WTC11 (cell line): ENCODE data around the gene PINK1.

Experiments used
- ESRRA ChIP-seq: sonication (generic); formaldehyde crosslinking; IDR thresholded peaks from 2 replicates; pipeline ENCODE4 v1.8.1; 2022; ENCODE audit warnings: mild to moderate bottlenecking, missing genetic modification reagents, borderline replicate concordance
- RELA ChIP-seq: sonication (generic); formaldehyde crosslinking; IDR thresholded peaks from 2 replicates; pipeline ENCODE4 v1.8.1; 2022; ENCODE audit warnings: missing genetic modification reagents, mild to moderate bottlenecking, borderline replicate concordance
- RORB ChIP-seq: fragments of 250-450 bp; sonication (Bioruptor Pico); IDR thresholded peaks from 2 replicates; pipeline ENCODE4 v1.9.0; 2021; ENCODE audit warnings: mild to moderate bottlenecking
- SP1 ChIP-seq: sonication (generic); formaldehyde crosslinking; conservative IDR thresholded peaks from 2 replicates; pipeline ENCODE4 v1.8.1; 2022; ENCODE audit warnings: missing genetic modification reagents
- ZNF232 ChIP-seq: sonication (generic); formaldehyde crosslinking; IDR thresholded peaks from 2 replicates; pipeline ENCODE4 v1.8.0; 2022; ENCODE audit warnings: mild to moderate bottlenecking, missing genetic modification reagents
- TF ChIP-seq, protein P1 (sequence below): fragments of 200-600 bp; IDR thresholded peaks from 2 replicates; pipeline ENCODE4 v1.8.0; 2022; ENCODE audit warnings: antibody characterized with exemption
- TF ChIP-seq, protein P2 (sequence below): sonication (generic); formaldehyde crosslinking; IDR thresholded peaks from 2 replicates; pipeline ENCODE4 v1.8.0; 2022; ENCODE audit warnings: mild to moderate bottlenecking, missing genetic modification reagents
- TF ChIP-seq, protein P3 (sequence below): sonication (generic); formaldehyde crosslinking; IDR thresholded peaks from 2 replicates; pipeline ENCODE4 v1.8.0; 2022; ENCODE audit warnings: mild to moderate bottlenecking, missing genetic modification reagents
- TF ChIP-seq, protein P4 (sequence below): sonication (generic); formaldehyde crosslinking; IDR thresholded peaks from 2 replicates; pipeline ENCODE4 v1.8.1; 2022; ENCODE audit warnings: mild to moderate bottlenecking, missing genetic modification reagents, moderate library complexity, borderline replicate concordance
- TF ChIP-seq, protein P5 (sequence below): sonication (generic); formaldehyde crosslinking; IDR thresholded peaks from 2 replicates; pipeline ENCODE4 v1.8.1; 2022; ENCODE audit warnings: mild to moderate bottlenecking, moderate library complexity, missing genetic modification reagents
- TF ChIP-seq, protein P6 (sequence below): sonication (generic); formaldehyde crosslinking; IDR thresholded peaks from 2 replicates; pipeline ENCODE4 v1.8.1; 2022; ENCODE audit warnings: low read depth, missing genetic modification reagents, borderline replicate concordance
- TF ChIP-seq, protein P7 (sequence below): sonication (generic); formaldehyde crosslinking; IDR thresholded peaks from 2 replicates; pipeline ENCODE4 v1.8.1; 2023; ENCODE audit warnings: mild to moderate bottlenecking, missing genetic modification reagents, moderate library complexity
- TF ChIP-seq, protein P8 (sequence below): sonication (generic); formaldehyde crosslinking; IDR thresholded peaks from 2 replicates; pipeline ENCODE4 v1.8.1; 2023; ENCODE audit warnings: mild to moderate bottlenecking, missing genetic modification reagents

DNA sequence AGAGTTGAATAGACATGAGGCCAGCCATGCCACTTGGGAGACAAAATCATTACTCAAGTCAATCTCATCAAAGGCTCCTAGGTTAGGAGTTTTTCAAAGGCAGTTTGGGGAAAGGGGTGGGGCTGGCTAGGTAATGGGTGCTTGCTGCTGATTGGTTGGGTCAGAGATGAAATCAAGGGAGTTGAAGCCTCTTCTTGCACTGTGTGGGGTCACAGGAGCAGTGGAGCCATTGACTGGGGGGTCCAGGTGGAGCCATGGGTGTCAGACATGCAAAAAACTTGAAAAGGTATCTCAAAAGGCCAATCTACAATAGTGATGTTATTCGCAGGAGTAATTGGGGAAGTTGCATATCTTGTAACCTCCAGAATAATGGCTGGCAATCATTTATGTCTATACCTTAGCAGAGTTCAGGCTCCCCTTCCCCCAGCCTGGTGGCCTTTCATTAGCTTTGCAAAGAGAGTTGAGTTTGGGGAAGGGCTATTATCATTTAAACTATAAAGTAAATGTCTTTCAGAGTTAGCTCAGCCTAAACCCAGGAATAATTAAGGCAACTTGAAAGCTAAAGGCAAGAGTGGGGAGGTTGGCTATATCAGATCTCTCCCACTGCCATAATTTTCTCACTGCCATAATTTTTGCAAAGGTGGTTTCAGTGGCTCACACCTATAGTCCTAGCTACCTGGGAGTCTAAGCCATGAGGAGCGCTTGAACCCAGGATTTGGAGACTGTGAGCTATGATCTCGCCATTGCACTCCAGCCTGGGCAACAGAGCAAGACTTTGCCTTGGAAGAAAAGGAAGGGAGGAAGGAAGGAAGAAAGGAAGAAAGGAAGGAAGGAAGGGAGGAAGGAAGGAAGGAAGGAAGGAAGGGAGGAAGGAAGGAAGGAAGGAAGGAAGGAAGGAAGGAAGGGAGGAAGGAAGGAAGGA, 7.8 kb upstream of the PINK1 start:
- TF ChIP-seq, protein P1, sequence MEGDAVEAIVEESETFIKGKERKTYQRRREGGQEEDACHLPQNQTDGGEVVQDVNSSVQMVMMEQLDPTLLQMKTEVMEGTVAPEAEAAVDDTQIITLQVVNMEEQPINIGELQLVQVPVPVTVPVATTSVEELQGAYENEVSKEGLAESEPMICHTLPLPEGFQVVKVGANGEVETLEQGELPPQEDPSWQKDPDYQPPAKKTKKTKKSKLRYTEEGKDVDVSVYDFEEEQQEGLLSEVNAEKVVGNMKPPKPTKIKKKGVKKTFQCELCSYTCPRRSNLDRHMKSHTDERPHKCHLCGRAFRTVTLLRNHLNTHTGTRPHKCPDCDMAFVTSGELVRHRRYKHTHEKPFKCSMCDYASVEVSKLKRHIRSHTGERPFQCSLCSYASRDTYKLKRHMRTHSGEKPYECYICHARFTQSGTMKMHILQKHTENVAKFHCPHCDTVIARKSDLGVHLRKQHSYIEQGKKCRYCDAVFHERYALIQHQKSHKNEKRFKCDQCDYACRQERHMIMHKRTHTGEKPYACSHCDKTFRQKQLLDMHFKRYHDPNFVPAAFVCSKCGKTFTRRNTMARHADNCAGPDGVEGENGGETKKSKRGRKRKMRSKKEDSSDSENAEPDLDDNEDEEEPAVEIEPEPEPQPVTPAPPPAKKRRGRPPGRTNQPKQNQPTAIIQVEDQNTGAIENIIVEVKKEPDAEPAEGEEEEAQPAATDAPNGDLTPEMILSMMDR = no peak
- no peak for TF ChIP-seq ESRRA
- TF ChIP-seq, protein P2, sequence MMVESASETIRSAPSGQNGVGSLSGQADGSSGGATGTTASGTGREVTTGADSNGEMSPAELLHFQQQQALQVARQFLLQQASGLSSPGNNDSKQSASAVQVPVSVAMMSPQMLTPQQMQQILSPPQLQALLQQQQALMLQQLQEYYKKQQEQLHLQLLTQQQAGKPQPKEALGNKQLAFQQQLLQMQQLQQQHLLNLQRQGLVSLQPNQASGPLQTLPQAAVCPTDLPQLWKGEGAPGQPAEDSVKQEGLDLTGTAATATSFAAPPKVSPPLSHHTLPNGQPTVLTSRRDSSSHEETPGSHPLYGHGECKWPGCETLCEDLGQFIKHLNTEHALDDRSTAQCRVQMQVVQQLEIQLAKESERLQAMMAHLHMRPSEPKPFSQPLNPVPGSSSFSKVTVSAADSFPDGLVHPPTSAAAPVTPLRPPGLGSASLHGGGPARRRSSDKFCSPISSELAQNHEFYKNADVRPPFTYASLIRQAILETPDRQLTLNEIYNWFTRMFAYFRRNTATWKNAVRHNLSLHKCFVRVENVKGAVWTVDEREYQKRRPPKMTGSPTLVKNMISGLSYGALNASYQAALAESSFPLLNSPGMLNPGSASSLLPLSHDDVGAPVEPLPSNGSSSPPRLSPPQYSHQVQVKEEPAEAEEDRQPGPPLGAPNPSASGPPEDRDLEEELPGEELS (CRISPR knock-in tag) = no peak
- TF ChIP-seq, protein P3, sequence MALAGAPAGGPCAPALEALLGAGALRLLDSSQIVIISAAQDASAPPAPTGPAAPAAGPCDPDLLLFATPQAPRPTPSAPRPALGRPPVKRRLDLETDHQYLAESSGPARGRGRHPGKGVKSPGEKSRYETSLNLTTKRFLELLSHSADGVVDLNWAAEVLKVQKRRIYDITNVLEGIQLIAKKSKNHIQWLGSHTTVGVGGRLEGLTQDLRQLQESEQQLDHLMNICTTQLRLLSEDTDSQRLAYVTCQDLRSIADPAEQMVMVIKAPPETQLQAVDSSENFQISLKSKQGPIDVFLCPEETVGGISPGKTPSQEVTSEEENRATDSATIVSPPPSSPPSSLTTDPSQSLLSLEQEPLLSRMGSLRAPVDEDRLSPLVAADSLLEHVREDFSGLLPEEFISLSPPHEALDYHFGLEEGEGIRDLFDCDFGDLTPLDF = no peak
- TF ChIP-seq, protein P4, sequence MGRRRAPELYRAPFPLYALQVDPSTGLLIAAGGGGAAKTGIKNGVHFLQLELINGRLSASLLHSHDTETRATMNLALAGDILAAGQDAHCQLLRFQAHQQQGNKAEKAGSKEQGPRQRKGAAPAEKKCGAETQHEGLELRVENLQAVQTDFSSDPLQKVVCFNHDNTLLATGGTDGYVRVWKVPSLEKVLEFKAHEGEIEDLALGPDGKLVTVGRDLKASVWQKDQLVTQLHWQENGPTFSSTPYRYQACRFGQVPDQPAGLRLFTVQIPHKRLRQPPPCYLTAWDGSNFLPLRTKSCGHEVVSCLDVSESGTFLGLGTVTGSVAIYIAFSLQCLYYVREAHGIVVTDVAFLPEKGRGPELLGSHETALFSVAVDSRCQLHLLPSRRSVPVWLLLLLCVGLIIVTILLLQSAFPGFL (CRISPR knock-in tag) = no peak
- TF ChIP-seq SP1 (CRISPR knock-in tag) = no peak
- TF ChIP-seq, protein P5, sequence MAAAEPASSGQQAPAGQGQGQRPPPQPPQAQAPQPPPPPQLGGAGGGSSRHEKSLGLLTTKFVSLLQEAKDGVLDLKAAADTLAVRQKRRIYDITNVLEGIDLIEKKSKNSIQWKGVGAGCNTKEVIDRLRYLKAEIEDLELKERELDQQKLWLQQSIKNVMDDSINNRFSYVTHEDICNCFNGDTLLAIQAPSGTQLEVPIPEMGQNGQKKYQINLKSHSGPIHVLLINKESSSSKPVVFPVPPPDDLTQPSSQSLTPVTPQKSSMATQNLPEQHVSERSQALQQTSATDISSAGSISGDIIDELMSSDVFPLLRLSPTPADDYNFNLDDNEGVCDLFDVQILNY = no peak
- TF ChIP-seq, protein P6, sequence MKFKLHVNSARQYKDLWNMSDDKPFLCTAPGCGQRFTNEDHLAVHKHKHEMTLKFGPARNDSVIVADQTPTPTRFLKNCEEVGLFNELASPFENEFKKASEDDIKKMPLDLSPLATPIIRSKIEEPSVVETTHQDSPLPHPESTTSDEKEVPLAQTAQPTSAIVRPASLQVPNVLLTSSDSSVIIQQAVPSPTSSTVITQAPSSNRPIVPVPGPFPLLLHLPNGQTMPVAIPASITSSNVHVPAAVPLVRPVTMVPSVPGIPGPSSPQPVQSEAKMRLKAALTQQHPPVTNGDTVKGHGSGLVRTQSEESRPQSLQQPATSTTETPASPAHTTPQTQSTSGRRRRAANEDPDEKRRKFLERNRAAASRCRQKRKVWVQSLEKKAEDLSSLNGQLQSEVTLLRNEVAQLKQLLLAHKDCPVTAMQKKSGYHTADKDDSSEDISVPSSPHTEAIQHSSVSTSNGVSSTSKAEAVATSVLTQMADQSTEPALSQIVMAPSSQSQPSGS = no peak
- no peak for TF ChIP-seq RELA (CRISPR knock-in tag)
- TF ChIP-seq, protein P7, sequence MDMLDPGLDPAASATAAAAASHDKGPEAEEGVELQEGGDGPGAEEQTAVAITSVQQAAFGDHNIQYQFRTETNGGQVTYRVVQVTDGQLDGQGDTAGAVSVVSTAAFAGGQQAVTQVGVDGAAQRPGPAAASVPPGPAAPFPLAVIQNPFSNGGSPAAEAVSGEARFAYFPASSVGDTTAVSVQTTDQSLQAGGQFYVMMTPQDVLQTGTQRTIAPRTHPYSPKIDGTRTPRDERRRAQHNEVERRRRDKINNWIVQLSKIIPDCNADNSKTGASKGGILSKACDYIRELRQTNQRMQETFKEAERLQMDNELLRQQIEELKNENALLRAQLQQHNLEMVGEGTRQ (CRISPR knock-in tag) = no peak; the same call in 1 of the 2 replicates
- no peak for TF ChIP-seq ZNF232 (CRISPR knock-in tag)
- no peak for TF ChIP-seq RORB (CRISPR knock-in tag)
- TF ChIP-seq, protein P8, sequence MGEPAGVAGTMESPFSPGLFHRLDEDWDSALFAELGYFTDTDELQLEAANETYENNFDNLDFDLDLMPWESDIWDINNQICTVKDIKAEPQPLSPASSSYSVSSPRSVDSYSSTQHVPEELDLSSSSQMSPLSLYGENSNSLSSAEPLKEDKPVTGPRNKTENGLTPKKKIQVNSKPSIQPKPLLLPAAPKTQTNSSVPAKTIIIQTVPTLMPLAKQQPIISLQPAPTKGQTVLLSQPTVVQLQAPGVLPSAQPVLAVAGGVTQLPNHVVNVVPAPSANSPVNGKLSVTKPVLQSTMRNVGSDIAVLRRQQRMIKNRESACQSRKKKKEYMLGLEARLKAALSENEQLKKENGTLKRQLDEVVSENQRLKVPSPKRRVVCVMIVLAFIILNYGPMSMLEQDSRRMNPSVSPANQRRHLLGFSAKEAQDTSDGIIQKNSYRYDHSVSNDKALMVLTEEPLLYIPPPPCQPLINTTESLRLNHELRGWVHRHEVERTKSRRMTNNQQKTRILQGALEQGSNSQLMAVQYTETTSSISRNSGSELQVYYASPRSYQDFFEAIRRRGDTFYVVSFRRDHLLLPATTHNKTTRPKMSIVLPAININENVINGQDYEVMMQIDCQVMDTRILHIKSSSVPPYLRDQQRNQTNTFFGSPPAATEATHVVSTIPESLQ (CRISPR knock-in tag) = no peak
